Keratinocyte (primary cell): ENCODE measurements around the gene NCR2.

Source experiments
- EZH2 ChIP-seq: IDR thresholded peaks from one replicate; pipeline ENCODE4 v1.6.1; 2012; ENCODE audit warnings: inconsistent platforms, mild to moderate bottlenecking, low read length, moderate library complexity
- TF ChIP-seq, protein P1 (sequence below), 3 experiments: IDR thresholded peaks in 1 of 3; conservative IDR thresholded peaks in 1 of 3; optimal IDR thresholded peaks in 1 of 3; 2 replicates in 2 of 3; 3 replicates in 1 of 3; pipeline versions ENCODE3 to v1.5.1; 2011; ENCODE audit warnings: low read length in 3 of 3, mild to moderate bottlenecking in 3 of 3, moderate library complexity in 2 of 3, control low read depth in 1 of 3, inconsistent platforms in 1 of 3; ENCODE audit not compliant: insufficient read depth in 2 of 3; ENCODE audit errors: extremely low read depth in 1 of 3

DNA sequence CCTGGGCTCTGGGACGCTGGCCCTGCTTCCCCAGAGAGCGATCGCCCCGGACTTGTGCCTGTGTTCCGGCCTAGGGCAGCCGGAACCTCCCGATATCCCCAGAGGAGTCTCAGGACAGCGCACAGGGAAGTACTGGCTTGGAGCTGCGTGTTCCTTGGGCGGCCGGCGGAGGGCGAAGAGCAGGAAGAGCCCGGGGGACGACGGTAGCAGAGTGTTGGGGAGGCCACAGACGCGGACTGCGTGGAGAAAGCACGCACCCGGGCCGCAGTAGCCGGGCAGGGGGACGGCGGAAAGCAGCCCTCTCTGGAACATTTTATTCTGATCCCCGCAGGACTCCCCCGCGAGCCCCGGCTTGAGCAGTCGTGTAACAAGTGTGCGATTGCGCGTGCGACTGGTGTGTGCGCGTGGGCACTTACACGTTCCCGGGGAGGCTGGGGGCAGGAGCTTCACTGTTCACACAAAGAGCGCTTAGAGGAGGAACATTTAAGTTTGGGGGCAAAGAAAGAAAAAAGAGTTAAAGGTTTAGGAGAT, 36.1 kb downstream of the NCR2 start:
- TF ChIP-seq, protein P1, sequence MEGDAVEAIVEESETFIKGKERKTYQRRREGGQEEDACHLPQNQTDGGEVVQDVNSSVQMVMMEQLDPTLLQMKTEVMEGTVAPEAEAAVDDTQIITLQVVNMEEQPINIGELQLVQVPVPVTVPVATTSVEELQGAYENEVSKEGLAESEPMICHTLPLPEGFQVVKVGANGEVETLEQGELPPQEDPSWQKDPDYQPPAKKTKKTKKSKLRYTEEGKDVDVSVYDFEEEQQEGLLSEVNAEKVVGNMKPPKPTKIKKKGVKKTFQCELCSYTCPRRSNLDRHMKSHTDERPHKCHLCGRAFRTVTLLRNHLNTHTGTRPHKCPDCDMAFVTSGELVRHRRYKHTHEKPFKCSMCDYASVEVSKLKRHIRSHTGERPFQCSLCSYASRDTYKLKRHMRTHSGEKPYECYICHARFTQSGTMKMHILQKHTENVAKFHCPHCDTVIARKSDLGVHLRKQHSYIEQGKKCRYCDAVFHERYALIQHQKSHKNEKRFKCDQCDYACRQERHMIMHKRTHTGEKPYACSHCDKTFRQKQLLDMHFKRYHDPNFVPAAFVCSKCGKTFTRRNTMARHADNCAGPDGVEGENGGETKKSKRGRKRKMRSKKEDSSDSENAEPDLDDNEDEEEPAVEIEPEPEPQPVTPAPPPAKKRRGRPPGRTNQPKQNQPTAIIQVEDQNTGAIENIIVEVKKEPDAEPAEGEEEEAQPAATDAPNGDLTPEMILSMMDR (optimal IDR thresholded peaks at IDR 0.05 in 1 of 3, IDR thresholded peaks at IDR 0.05 in 1 of 3, conservative IDR thresholded peaks at IDR 0.05 in 1 of 3; ENCODE audit: extremely low read depth in 1 of 3, insufficient read depth in 2 of 3, low read length in 3 of 3): no peak
- TF ChIP-seq EZH2: no peak
